HL-60 (cell line): Measurements from ENCODE around the gene H2AZ1.

ENCODE experiments used
- DNase-seq, 2 experiments: peaks; one replicate each; pipeline ENCODE4 v3.0.0-alpha.2; 2010 to 2020; ENCODE audit warnings: low read depth in 1 of 2, low spot score in 1 of 2
- H3K27ac ChIP-seq: fragments of 250-450 bp; sonication (Bioruptor Pico); replicated peaks from 2 replicates; pipeline ENCODE4 v1.5.1; 2020; ENCODE audit warnings: mild to moderate bottlenecking, moderate library complexity
- H3K27me3 ChIP-seq: fragments of 250-450 bp; sonication (Bioruptor Pico); 2 replicates; pipeline ENCODE4 v1.5.1; 2021; ENCODE audit warnings: mild to moderate bottlenecking, moderate library complexity; ENCODE audit not compliant: insufficient read depth, poor library complexity, severe bottlenecking
- H3K4me3 ChIP-seq: replicated peaks from 2 replicates; pipeline ENCODE4 v1.5.1; 2011; ENCODE audit warnings: mild to moderate bottlenecking, control low read depth, low read length; ENCODE audit not compliant: insufficient read depth
- GABPA ChIP-seq: IDR thresholded peaks from 2 replicates; pipeline ENCODE4 v1.6.1; 2012; ENCODE audit warnings: low read depth
- POLR2AphosphoS5 ChIP-seq: IDR thresholded peaks from 2 replicates; pipeline ENCODE4 v1.6.1; 2012; ENCODE audit warnings: low read depth
- SPI1 ChIP-seq: IDR thresholded peaks from 2 replicates; pipeline ENCODE4 v1.6.1; 2012; ENCODE audit warnings: low read depth, mild to moderate bottlenecking, borderline replicate concordance
- TF ChIP-seq, protein P1 (sequence below): IDR thresholded peaks from 2 replicates; pipeline ENCODE4 v1.6.1; 2012; ENCODE audit warnings: low read depth; ENCODE audit not compliant: insufficient replicate concordance
- TF ChIP-seq, protein P2 (sequence below): IDR thresholded peaks from one replicate; pipeline ENCODE4 v1.5.1; 2011; ENCODE audit warnings: low read length, control low read depth, inconsistent platforms; ENCODE audit not compliant: insufficient read depth

Gene H2AZ1

DNA sequence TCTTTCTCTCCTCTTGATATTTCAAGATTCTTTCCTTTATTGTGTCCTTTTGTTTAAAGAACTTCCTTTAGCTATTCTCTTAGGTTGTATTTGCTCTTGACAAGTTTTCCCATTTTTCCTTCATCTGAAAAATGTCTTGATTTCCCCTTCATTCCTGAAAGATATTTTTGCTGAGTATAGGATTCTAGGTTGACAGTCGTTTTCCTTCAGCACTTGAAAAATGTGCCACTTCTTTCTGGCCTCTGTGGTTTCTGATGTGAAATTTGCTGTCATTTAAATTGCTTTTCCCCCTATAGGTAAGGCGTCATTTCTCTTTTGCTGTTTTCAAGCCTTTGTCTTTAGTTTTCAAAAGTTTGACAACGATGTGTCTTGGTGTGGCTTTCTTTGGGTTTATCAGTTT lies 32.5 kb downstream of the H2AZ1 start:
- H3K4me3 ChIP-seq, result no peak overlapping the region
- no peak for DNase-seq
- TF ChIP-seq, protein P1, sequence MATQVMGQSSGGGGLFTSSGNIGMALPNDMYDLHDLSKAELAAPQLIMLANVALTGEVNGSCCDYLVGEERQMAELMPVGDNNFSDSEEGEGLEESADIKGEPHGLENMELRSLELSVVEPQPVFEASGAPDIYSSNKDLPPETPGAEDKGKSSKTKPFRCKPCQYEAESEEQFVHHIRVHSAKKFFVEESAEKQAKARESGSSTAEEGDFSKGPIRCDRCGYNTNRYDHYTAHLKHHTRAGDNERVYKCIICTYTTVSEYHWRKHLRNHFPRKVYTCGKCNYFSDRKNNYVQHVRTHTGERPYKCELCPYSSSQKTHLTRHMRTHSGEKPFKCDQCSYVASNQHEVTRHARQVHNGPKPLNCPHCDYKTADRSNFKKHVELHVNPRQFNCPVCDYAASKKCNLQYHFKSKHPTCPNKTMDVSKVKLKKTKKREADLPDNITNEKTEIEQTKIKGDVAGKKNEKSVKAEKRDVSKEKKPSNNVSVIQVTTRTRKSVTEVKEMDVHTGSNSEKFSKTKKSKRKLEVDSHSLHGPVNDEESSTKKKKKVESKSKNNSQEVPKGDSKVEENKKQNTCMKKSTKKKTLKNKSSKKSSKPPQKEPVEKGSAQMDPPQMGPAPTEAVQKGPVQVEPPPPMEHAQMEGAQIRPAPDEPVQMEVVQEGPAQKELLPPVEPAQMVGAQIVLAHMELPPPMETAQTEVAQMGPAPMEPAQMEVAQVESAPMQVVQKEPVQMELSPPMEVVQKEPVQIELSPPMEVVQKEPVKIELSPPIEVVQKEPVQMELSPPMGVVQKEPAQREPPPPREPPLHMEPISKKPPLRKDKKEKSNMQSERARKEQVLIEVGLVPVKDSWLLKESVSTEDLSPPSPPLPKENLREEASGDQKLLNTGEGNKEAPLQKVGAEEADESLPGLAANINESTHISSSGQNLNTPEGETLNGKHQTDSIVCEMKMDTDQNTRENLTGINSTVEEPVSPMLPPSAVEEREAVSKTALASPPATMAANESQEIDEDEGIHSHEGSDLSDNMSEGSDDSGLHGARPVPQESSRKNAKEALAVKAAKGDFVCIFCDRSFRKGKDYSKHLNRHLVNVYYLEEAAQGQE, result no peak
- TF ChIP-seq GABPA (no peak), SPI1 (no peak), POLR2AphosphoS5 (no peak)
- TF ChIP-seq, protein P2, sequence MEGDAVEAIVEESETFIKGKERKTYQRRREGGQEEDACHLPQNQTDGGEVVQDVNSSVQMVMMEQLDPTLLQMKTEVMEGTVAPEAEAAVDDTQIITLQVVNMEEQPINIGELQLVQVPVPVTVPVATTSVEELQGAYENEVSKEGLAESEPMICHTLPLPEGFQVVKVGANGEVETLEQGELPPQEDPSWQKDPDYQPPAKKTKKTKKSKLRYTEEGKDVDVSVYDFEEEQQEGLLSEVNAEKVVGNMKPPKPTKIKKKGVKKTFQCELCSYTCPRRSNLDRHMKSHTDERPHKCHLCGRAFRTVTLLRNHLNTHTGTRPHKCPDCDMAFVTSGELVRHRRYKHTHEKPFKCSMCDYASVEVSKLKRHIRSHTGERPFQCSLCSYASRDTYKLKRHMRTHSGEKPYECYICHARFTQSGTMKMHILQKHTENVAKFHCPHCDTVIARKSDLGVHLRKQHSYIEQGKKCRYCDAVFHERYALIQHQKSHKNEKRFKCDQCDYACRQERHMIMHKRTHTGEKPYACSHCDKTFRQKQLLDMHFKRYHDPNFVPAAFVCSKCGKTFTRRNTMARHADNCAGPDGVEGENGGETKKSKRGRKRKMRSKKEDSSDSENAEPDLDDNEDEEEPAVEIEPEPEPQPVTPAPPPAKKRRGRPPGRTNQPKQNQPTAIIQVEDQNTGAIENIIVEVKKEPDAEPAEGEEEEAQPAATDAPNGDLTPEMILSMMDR, result no peak
- H3K27me3 ChIP-seq, result no peaks in the 10 kb centered on the region
- H3K27ac ChIP-seq, result no peak overlapping the region

DNA sequence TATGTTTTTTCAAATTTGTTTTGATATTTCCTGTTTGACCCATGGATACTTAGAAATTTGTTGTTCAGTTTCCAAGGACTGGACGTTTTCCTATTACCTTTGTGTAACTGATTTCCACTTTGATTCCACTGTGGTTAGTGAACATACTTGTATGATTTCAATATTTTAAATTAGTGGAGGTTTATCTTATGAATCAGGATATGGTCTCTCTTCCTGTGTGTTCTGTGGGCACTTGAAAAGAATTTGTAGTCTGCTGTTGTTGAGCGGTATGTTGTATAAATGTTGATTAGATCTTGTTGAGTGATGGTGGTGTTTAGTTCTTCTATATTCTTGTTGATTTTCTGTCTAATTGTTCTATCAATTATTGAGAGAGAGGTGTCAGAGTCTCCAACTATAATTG lies 34.6 kb downstream of the H2AZ1 start:
- H3K27me3 ChIP-seq, result no peaks in the 10 kb centered on the region
- no peak overlapping the region for H3K27ac ChIP-seq
- TF ChIP-seq, protein P1, result no peak
- TF ChIP-seq, protein P2, result no peak
- TF ChIP-seq GABPA (no peak), POLR2AphosphoS5 (no peak), SPI1 (no peak)
- no peak overlapping the region for H3K4me3 ChIP-seq
- DNase-seq, result no peak
